Measurements from ENCODE around the gene CAST.

DNA sequence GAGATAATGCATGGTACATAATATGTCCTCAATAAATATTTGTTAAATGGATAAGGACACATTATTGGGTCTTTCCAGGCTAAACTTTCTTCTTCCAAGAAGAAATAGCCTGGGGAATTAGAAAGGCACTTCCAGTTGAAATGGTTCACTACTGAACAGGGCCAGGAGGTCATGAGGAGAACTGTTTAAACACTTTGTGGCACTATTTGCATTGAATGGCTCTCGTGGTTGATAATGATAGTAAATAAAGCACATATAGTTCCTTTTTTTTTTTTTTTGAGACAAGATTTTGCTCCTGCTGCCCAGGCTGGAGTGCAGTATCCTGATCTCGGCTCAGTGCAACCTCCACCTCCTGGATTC, 19.9 kb upstream of the CAST start:
- no peak for TF ChIP-seq POLR2AphosphoS5 (IDR thresholded peaks at IDR 0.05)
- TF ChIP-seq, protein P1, sequence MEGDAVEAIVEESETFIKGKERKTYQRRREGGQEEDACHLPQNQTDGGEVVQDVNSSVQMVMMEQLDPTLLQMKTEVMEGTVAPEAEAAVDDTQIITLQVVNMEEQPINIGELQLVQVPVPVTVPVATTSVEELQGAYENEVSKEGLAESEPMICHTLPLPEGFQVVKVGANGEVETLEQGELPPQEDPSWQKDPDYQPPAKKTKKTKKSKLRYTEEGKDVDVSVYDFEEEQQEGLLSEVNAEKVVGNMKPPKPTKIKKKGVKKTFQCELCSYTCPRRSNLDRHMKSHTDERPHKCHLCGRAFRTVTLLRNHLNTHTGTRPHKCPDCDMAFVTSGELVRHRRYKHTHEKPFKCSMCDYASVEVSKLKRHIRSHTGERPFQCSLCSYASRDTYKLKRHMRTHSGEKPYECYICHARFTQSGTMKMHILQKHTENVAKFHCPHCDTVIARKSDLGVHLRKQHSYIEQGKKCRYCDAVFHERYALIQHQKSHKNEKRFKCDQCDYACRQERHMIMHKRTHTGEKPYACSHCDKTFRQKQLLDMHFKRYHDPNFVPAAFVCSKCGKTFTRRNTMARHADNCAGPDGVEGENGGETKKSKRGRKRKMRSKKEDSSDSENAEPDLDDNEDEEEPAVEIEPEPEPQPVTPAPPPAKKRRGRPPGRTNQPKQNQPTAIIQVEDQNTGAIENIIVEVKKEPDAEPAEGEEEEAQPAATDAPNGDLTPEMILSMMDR (IDR thresholded peaks at IDR 0.05 in 8 of 11, conservative IDR thresholded peaks at IDR 0.05 in 3 of 11): no peak

Measured in spleen (tissue), 7 donors.